GM23248 (cell line): ENCODE measurements around the gene TBX1.

Experiments used
- EZH2 ChIP-seq: fragments of 200-600 bp; sonication (generic); IDR thresholded peaks from 2 replicates; pipeline ENCODE4 v1.6.1; 2018; ENCODE audit warnings: antibody characterized with exemption, mild to moderate bottlenecking; ENCODE audit not compliant: insufficient read depth, poor library complexity, severe bottlenecking
- EZH2phosphoT487 ChIP-seq: fragments of 200-600 bp; sonication (generic); IDR thresholded peaks from 2 replicates; pipeline ENCODE4 v1.6.1; 2018; ENCODE audit warnings: antibody characterized with exemption, moderate library complexity, mild to moderate bottlenecking, low read depth; ENCODE audit not compliant: insufficient read depth

- TF ChIP-seq EZH2 (no peak), EZH2phosphoT487 (no peak)
Measured at GRCh38 chr22:19762568-19763457, 2.2 kb downstream of the TBX1 start.
